Measurements from ENCODE around the gene CBARP.

- no peak for TF ChIP-seq CTCF (IDR thresholded peaks at IDR 0.05; ENCODE audit: insufficient read depth, low read length, poor library complexity, severe bottlenecking)
- TF ChIP-seq EZH2phosphoT487 (conservative IDR thresholded peaks at IDR 0.05; ENCODE audit: low read length) = no peak
Observed at GRCh38 chr19:1251330-1252220, 13.8 kb upstream of the CBARP start.

All from SU-DHL-6 (cell line).